Mucosa of rectum (tissue), 2 donors: ENCODE results near the gene CLEC16A.
A peak's percentile ranks its signal among the peaks of the same experiment; 100 is the strongest.

Experiments
- H3K27ac ChIP-seq, 2 donors: one replicate each; pipeline ENCODE4 v1.7.0; 2013; ENCODE audit warnings: inconsistent platforms in 2 of 2, low read depth in 2 of 2, low read length in 2 of 2
- H3K27me3 ChIP-seq, 2 donors: one replicate each; pipeline ENCODE4 v1.7.0; 2013; ENCODE audit warnings: low read length in 2 of 2; ENCODE audit not compliant: control insufficient read depth in 2 of 2, insufficient read depth in 2 of 2
- H3K36me3 ChIP-seq, 2 donors: one replicate each; pipeline ENCODE4 v1.7.0; 2013; ENCODE audit warnings: low read length in 2 of 2; ENCODE audit not compliant: control insufficient read depth in 2 of 2, insufficient read depth in 2 of 2
- H3K4me1 ChIP-seq, 2 donors: one replicate each; pipeline ENCODE4 v1.7.0; 2013; ENCODE audit warnings: low read length in 2 of 2, mild to moderate bottlenecking in 1 of 2; ENCODE audit not compliant: control insufficient read depth in 2 of 2, insufficient read depth in 2 of 2
- H3K4me3 ChIP-seq, 2 donors: one replicate each; pipeline ENCODE4 v1.7.0; 2013; ENCODE audit warnings: low read length in 2 of 2
- H3K9ac ChIP-seq, 2 donors: one replicate each; pipeline ENCODE4 v1.7.0; 2013; ENCODE audit warnings: low read length in 2 of 2, low read depth in 1 of 2, mild to moderate bottlenecking in 1 of 2
- H3K9me3 ChIP-seq, 2 donors: one replicate each; pipeline ENCODE4 v1.7.0; 2013; ENCODE audit warnings: low read length in 2 of 2; ENCODE audit not compliant: control insufficient read depth in 2 of 2
- donor health status: healthy.
- donor health status: Normal muscosa, but diverticular disease.

Gene CLEC16A

GRCh38 chr16:10976634-10977033 lies 32.3 kb downstream of the CLEC16A start:
- Histone ChIP-seq H3K4me3 (no peak overlapping the region), H3K36me3 (peaks cover 19 to 26% of the 10 kb centered on the region in 2 donors)

GRCh38 chr16:10978124-10978523 lies 33.8 kb downstream of the CLEC16A start:
- Histone ChIP-seq H3K9ac (no peak overlapping the region), H3K36me3 (peaks cover 22 to 23% of the 10 kb centered on the region in 2 donors), H3K9me3 (no peaks in the 10 kb centered on the region), H3K27ac (no peak overlapping the region), H3K4me3 (no peak overlapping the region), H3K4me1 (peaks cover 0 to 2% of the 10 kb centered on the region in 2 donors), H3K27me3 (no peaks in the 10 kb centered on the region)

More at GRCh38 chr16:10976634-10977033, 32.3 kb downstream of the CLEC16A start:
- Histone ChIP-seq H3K9me3 (no peaks in the 10 kb centered on the region), H3K9ac (no peak overlapping the region), H3K27me3 (no peaks in the 10 kb centered on the region), H3K27ac (no peak overlapping the region), H3K4me1 (peaks cover 2% of the 10 kb centered on the region in 2 donors)

- no peak overlapping the region for H3K27ac ChIP-seq
- H3K36me3 ChIP-seq: peaks cover 19 to 22% of the 10 kb centered on the region in 2 donors
- H3K4me3 ChIP-seq: no peak overlapping the region
- no peaks in the 10 kb centered on the region for H3K9me3 ChIP-seq
- peaks cover 0 to 2% of the 10 kb centered on the region in 2 donors for H3K4me1 ChIP-seq
- H3K27me3 ChIP-seq: no peaks in the 10 kb centered on the region
- no peak overlapping the region for H3K9ac ChIP-seq
These were observed 34.6 kb downstream of the CLEC16A start for GRCh38 chr16:10978871-10979446.

- Histone ChIP-seq H3K4me3 (no peak overlapping the region), H3K9ac (no peak overlapping the region), H3K4me1 (peaks cover 0 to 2% of the 10 kb centered on the region in 2 donors), H3K27me3 (no peaks in the 10 kb centered on the region), H3K27ac (peak overlapping the region in 1 of 2 donors; percentile 25), H3K9me3 (no peaks in the 10 kb centered on the region), H3K36me3 (peaks cover 19 to 20% of the 10 kb centered on the region in 2 donors)
These were observed 35.6 kb downstream of the CLEC16A start for GRCh38 chr16:10979717-10980601.

GRCh38 chr16:10980813-10981212 lies 36.4 kb downstream of the CLEC16A start:
- Histone ChIP-seq H3K9ac (no peak overlapping the region), H3K27ac (no peak overlapping the region), H3K27me3 (no peaks in the 10 kb centered on the region), H3K4me3 (no peak overlapping the region), H3K4me1 (peaks cover 0 to 2% of the 10 kb centered on the region in 2 donors), H3K36me3 (peaks cover 19 to 20% of the 10 kb centered on the region in 2 donors), H3K9me3 (no peaks in the 10 kb centered on the region)

- Histone ChIP-seq H3K4me3 (no peak overlapping the region), H3K27me3 (no peaks in the 10 kb centered on the region), H3K9ac (no peak overlapping the region), H3K9me3 (no peaks in the 10 kb centered on the region), H3K4me1 (peaks cover 0 to 2% of the 10 kb centered on the region in 2 donors), H3K36me3 (peaks cover 19 to 22% of the 10 kb centered on the region in 2 donors), H3K27ac (no peak overlapping the region)
These were observed 37.4 kb downstream of the CLEC16A start for GRCh38 chr16:10981697-10982216.

GRCh38 chr16:10982465-10983150 lies 38.2 kb downstream of the CLEC16A start:
- Histone ChIP-seq H3K9me3 (no peaks in the 10 kb centered on the region), H3K4me3 (no peak overlapping the region), H3K9ac (no peak overlapping the region), H3K27me3 (no peaks in the 10 kb centered on the region), H3K36me3 (peaks cover 19 to 23% of the 10 kb centered on the region in 2 donors), H3K27ac (no peak overlapping the region), H3K4me1 (peaks cover 0 to 2% of the 10 kb centered on the region in 2 donors)

GRCh38 chr16:10983159-10983558 lies 38.8 kb downstream of the CLEC16A start:
- H3K27ac ChIP-seq: no peak overlapping the region
- H3K9me3 ChIP-seq: no peaks in the 10 kb centered on the region
- H3K9ac ChIP-seq: no peak overlapping the region
- peaks cover 0 to 2% of the 10 kb centered on the region in 2 donors for H3K4me1 ChIP-seq
- no peaks in the 10 kb centered on the region for H3K27me3 ChIP-seq
- H3K4me3 ChIP-seq: no peak overlapping the region
- peaks cover 17 to 23% of the 10 kb centered on the region in 2 donors for H3K36me3 ChIP-seq

GRCh38 chr16:10984509-10984908 lies 40.1 kb downstream of the CLEC16A start:
- no peak overlapping the region for H3K4me3 ChIP-seq
- H3K9me3 ChIP-seq: no peaks in the 10 kb centered on the region
- peaks cover 0 to 2% of the 10 kb centered on the region in 2 donors for H3K4me1 ChIP-seq
- H3K27ac ChIP-seq: no peak overlapping the region
- peaks cover 13 to 24% of the 10 kb centered on the region in 2 donors for H3K36me3 ChIP-seq
- H3K9ac ChIP-seq: no peak overlapping the region
- no peaks in the 10 kb centered on the region for H3K27me3 ChIP-seq
